Measurements from ENCODE around the gene BCAS1. TPM values are rescaled to one million over a fixed set of nuclear protein-coding genes. Genes with fewer than 3 reads are reported as not detected.

Gene BCAS1
- total and polyA plus RNA-seq, 2 donors (not counting 1 experiment from before 2014, with no cell fraction given): 0.97 to 1.1 TPM

DNA sequence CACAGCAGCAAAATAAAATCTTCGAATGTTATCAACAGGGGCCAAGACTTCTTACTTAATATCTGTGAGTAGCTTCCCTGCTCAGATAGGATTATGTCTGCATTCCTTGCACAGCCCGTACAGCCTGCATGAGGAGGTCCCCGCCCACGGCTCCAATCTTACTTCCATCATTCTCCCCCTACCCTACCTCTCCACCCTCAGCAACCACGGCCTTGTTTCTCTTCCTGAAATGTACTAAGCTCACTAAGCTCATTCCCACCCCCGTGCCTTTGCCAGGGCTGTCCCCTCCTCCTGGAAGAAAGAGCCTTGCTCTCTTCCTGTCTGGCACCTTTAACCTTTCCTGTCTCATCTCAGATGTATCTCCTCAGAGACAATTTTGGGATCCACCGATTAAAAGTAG lies 120.4 kb downstream of the BCAS1 start:
- no peak for DNase-seq
- Mint-ChIP-seq H3K4me1 (peaks cover 22% of the 10 kb centered on the region), H3K9me3 (ENCODE audit: insufficient read depth) (peaks cover 4% of the 10 kb centered on the region), H3K27ac (peak overlapping the region; percentile 89), H3K27me3 (no peaks in the 10 kb centered on the region), H3K4me3 (peak overlapping the region; percentile 5)
- CTCF ChIA-PET: interaction anchor here (0.5 to 1.6 kb wide), 5 partner anchors 10 to 537 kb away, joined by 3 to 6 read pairs (median 3); no protein-coding TSS in a partner anchor
- intact Hi-C loops (cut with micrococcal nuclease): no loop called here
- WGBS (ENCODE audit: insufficient coverage): 71% methylated on average over 7 of the region's 7 CpGs
- TF ChIP-seq CTCF (IDR thresholded peaks at IDR 0.05) (no peak), EZH2 (IDR thresholded peaks at IDR 0.05; ENCODE audit: borderline replicate concordance, insufficient read depth, low read depth, low read length, poor library complexity, severe bottlenecking) (no peak)
- no peak for ATAC-seq (ENCODE audit: low read depth)
- peaks cover 18 to 20% of the 10 kb centered on the region in 2 donors for H3K4me1 ChIP-seq (ENCODE audit: control insufficient read depth in 2 of 2, insufficient read depth in 2 of 2, low read length in 2 of 2)
- peak overlapping the region in 1 of 2 donors; percentile 32 for H3K27ac ChIP-seq (ENCODE audit: low read length in 2 of 2)
- no peaks in the 10 kb centered on the region for H3K27me3 ChIP-seq (replicated peaks in 1 of 4; ENCODE audit: control extremely low read depth in 1 of 4, control insufficient read depth in 3 of 4, insufficient read depth in 4 of 4, low read length in 3 of 4)
- POLR2A ChIA-PET: no interaction called here
- peaks cover 0 to 5% (median 2%) of the 10 kb centered on the region in 3 donors for H3K9me3 ChIP-seq (ENCODE audit: control extremely low read depth in 1 of 3, control insufficient read depth in 2 of 3, insufficient read depth in 1 of 3, low read length in 2 of 3)
- H4K20me1 ChIP-seq (ENCODE audit: control insufficient read depth, insufficient read depth, low read length, poor library complexity, severe bottlenecking): no peaks in the 10 kb centered on the region
- H3K36me3 ChIP-seq (replicated peaks in 1 of 2; ENCODE audit: control extremely low read depth in 1 of 2, control insufficient read depth in 1 of 2, extremely low read depth in 1 of 2, insufficient read depth in 2 of 2, low read length in 1 of 2): no peaks in the 10 kb centered on the region
- H3K79me2 ChIP-seq (ENCODE audit: control insufficient read depth, insufficient read depth, low read length): no peaks in the 10 kb centered on the region
- H2AFZ ChIP-seq (ENCODE audit: insufficient read depth, low read depth, low read length, poor library complexity, severe bottlenecking): peak overlapping the region; percentile 50
- H3K4me3 ChIP-seq (ENCODE audit: control extremely low read depth in 1 of 5, extremely low read depth in 1 of 5, insufficient read depth in 1 of 5, low read depth in 2 of 5, low read length in 4 of 5): no peak overlapping the region
- H3K9ac ChIP-seq (ENCODE audit: low read length): no peak overlapping the region
- peak overlapping the region; percentile 55 for H3K4me2 ChIP-seq (replicated peaks; ENCODE audit: low read depth, low read length, poor library complexity, severe bottlenecking)

GRCh38 chr20:53949319-53949839 lies 121.0 kb downstream of the BCAS1 start:
- DNase-seq: peak; percentile 77
- H4K20me1 ChIP-seq (ENCODE audit: control insufficient read depth, insufficient read depth, low read length, poor library complexity, severe bottlenecking): no peaks in the 10 kb centered on the region
- no peak for TF ChIP-seq EZH2 (IDR thresholded peaks at IDR 0.05; ENCODE audit: borderline replicate concordance, insufficient read depth, low read depth, low read length, poor library complexity, severe bottlenecking)
- TF ChIP-seq CTCF (IDR thresholded peaks at IDR 0.05): no peak
- no peaks in the 10 kb centered on the region for H3K36me3 ChIP-seq (replicated peaks in 1 of 2; ENCODE audit: control extremely low read depth in 1 of 2, control insufficient read depth in 1 of 2, extremely low read depth in 1 of 2, insufficient read depth in 2 of 2, low read length in 1 of 2)
- peak overlapping the region; percentile 30 for H3K9ac ChIP-seq (ENCODE audit: low read length)
- peak overlapping the region; percentile 50 for H2AFZ ChIP-seq (ENCODE audit: insufficient read depth, low read depth, low read length, poor library complexity, severe bottlenecking)
- peak overlapping the region in 1 of 2 donors; percentile 32 for H3K27ac ChIP-seq (ENCODE audit: low read length in 2 of 2)
- peak overlapping the region; percentile 89 for H3K27ac Mint-ChIP-seq
- ATAC-seq (ENCODE audit: low read depth): peak; percentile 85
- no peaks in the 10 kb centered on the region for H3K27me3 ChIP-seq (replicated peaks in 1 of 4; ENCODE audit: control extremely low read depth in 1 of 4, control insufficient read depth in 3 of 4, insufficient read depth in 4 of 4, low read length in 3 of 4)
- peak overlapping the region in 2 of 5 experiments; percentile 3 to 6 for H3K4me3 ChIP-seq (ENCODE audit: control extremely low read depth in 1 of 5, extremely low read depth in 1 of 5, insufficient read depth in 1 of 5, low read depth in 2 of 5, low read length in 4 of 5)
- CTCF ChIA-PET: interaction anchor here (0.5 to 1.6 kb wide), 5 partner anchors 9 to 536 kb away, joined by 3 to 6 read pairs (median 3); no protein-coding TSS in a partner anchor
- H3K4me2 ChIP-seq (replicated peaks; ENCODE audit: low read depth, low read length, poor library complexity, severe bottlenecking): peak overlapping the region; percentile 55
- H3K27me3 Mint-ChIP-seq: no peaks in the 10 kb centered on the region
- H3K4me1 ChIP-seq (ENCODE audit: control insufficient read depth in 2 of 2, insufficient read depth in 2 of 2, low read length in 2 of 2): peaks cover 18 to 20% of the 10 kb centered on the region in 2 donors
- intact Hi-C loops (cut with micrococcal nuclease): loop anchor here (10.0 kb wide), 1 partner anchor 1635 kb away; no protein-coding TSS in a partner anchor
- peaks cover 4% of the 10 kb centered on the region for H3K9me3 Mint-ChIP-seq (ENCODE audit: insufficient read depth)
- H3K79me2 ChIP-seq (ENCODE audit: control insufficient read depth, insufficient read depth, low read length): no peaks in the 10 kb centered on the region
- H3K9me3 ChIP-seq (ENCODE audit: control extremely low read depth in 1 of 3, control insufficient read depth in 2 of 3, insufficient read depth in 1 of 3, low read length in 2 of 3): peaks cover 0 to 5% (median 2%) of the 10 kb centered on the region in 3 donors
- POLR2A ChIA-PET: no interaction called here
- WGBS (ENCODE audit: insufficient coverage): 0% methylated on average over 9 of the region's 10 CpGs
- peaks cover 22% of the 10 kb centered on the region for H3K4me1 Mint-ChIP-seq
- peak overlapping the region; percentile 75 for H3K4me3 Mint-ChIP-seq

All from B cell (primary cell).